Measurements from ENCODE around the gene PBOV1.

- no peak for TF ChIP-seq ZBTB33 (IDR thresholded peaks at IDR 0.05; ENCODE audit: extremely low read depth, insufficient replicate concordance, low read length)
- no peak for TF ChIP-seq REST (IDR thresholded peaks at IDR 0.05; ENCODE audit: low read depth)
- no peak for TF ChIP-seq POLR2AphosphoS5 (IDR thresholded peaks at IDR 0.05; ENCODE audit: low read depth, low read length)
Measured at GRCh38 chr6:138229663-138230179, 11.4 kb upstream of the PBOV1 start.
